HG03520 (cell line): ENCODE results near the gene NAGA.
"Not testable (repeated sequence)": the region's sequence is repeated elsewhere in the genome, so short reads cannot be mapped to it uniquely, and the experiment has no call there.

Experiments used
- ATAC-seq: cut with Tn5 transposase; IDR thresholded peaks from one replicate; pipeline ENCODE4 v1.9.1; 2021; ENCODE audit warnings: mild to moderate bottlenecking, moderate library complexity; ENCODE audit not compliant: unreplicated experiment

The NAGA gene

GRCh38 chr22:42070517-42071422 lies at the start of gene NAGA:
Gene NAGA (minus strand): TSS chr22:42070812. CDS start chr22:42070297, 515 bp downstream.
- ATAC-seq: peak; percentile 78

GRCh38 chr22:42116848-42117424 lies 46.3 kb upstream of the NAGA start:
- no peak for ATAC-seq

- ATAC-seq: not testable (repeated sequence)
These were observed 44.8 kb upstream of the NAGA start for GRCh38 chr22:42115420-42115830.

GRCh38 chr22:42114721-42115120 lies 44.1 kb upstream of the NAGA start:
- ATAC-seq: no peak

GRCh38 chr22:42112793-42113192 lies 42.2 kb upstream of the NAGA start:
- ATAC-seq: not testable (repeated sequence)

GRCh38 chr22:42111798-42112197 lies 41.2 kb upstream of the NAGA start:
- no peak for ATAC-seq

- ATAC-seq: no peak
These were observed 38.2 kb upstream of the NAGA start for GRCh38 chr22:42108848-42109247.

- ATAC-seq: not testable (repeated sequence)
These were observed 33.8 kb upstream of the NAGA start for GRCh38 chr22:42104332-42104860.

- ATAC-seq: no peak
These were observed 30.6 kb upstream of the NAGA start for GRCh38 chr22:42101199-42101598.

GRCh38 chr22:42091455-42091782 lies 20.8 kb upstream of the NAGA start:
- no peak for ATAC-seq

GRCh38 chr22:42090596-42091454 lies 20.2 kb upstream of the NAGA start, which contains the start of gene NDUFA6:
Gene NDUFA6 (minus strand): TSS chr22:42090772. CDS start chr22:42090744, 28 bp downstream.
- peak; percentile 91 for ATAC-seq

GRCh38 chr22:42086051-42086450 lies 15.4 kb upstream of the NAGA start:
- ATAC-seq: no peak

- ATAC-seq: no peak
These were observed 14.3 kb upstream of the NAGA start for GRCh38 chr22:42084874-42085273.

GRCh38 chr22:42083119-42083518 lies 12.5 kb upstream of the NAGA start:
- no peak for ATAC-seq

GRCh38 chr22:42080287-42080686 lies 9.7 kb upstream of the NAGA start:
- no peak for ATAC-seq

- peak; percentile 78 for ATAC-seq
These were observed 9.0 kb upstream of the NAGA start, which contains the start of gene SMDT1 for GRCh38 chr22:42079319-42080251. Gene SMDT1 (plus strand): TSS chr22:42079700. CDS start chr22:42079769, 69 bp downstream.

GRCh38 chr22:42078469-42079318 lies 8.1 kb upstream of the NAGA start:
- ATAC-seq: peak; percentile 4

- no peak for ATAC-seq
These were observed 7.0 kb upstream of the NAGA start for GRCh38 chr22:42077486-42078125.
